GM19467 (cell line): Measurements from ENCODE around the gene ZFP30.

Experiments used
- ATAC-seq: cut with Tn5 transposase; IDR thresholded peaks from one replicate; pipeline ENCODE4 v1.9.1; 2021; ENCODE audit warnings: mild to moderate bottlenecking, moderate library complexity; ENCODE audit not compliant: unreplicated experiment

Gene ZFP30

DNA sequence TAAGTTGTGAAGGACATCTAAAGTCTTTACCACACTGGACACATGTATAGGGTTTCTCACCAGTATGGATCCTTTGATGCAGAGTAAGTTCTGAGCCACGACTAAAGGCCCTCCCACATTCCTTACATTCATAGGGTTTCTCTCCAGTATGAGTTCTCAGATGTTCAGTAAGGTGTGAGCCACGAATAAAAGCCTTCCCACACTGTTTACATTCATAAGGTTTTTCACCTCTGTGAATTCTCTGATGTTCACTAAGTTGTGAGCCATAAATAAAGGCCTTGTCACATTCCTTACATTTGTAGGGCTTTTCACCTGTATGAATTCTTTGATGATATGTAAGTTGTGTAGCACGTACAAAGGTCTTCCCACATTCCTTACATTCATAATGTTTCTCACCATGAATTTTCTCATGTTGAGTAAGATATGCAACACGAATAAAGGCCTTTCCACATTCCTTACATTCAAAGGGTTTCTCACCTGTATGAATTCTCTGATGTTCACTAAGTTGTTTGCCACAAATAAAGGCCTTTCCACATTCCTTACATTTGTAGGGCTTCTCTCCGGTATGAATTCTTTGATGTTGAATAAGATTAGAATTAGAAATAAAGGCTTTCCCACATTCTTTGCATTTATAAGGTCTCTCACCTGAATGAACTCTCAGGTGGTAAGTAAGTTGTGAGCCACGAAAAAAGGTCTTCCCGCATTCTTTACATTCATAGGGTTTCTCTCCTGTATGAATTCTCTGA lies 90.5 kb downstream of the ZFP30 start:
- ATAC-seq, result no peak
